ENCODE data around the gene RAB4A. TPM values are rescaled to one million over a fixed set of nuclear protein-coding genes. Genes with fewer than 3 reads are reported as not detected.
A peak's percentile ranks its signal among the peaks of the same experiment; 100 is the strongest.
"Not testable (repeated sequence)": the region's sequence is repeated elsewhere in the genome, so short reads cannot be mapped to it uniquely, and the experiment has no call there.

The RAB4A gene
- polyA plus RNA-seq, 10 donors, result 48.2 to 63.0 (median 55.2) TPM

GRCh38 chr1:229268505-229268904, 2.4 kb upstream of the RAB4A start:
- DNase-seq, result no peak

DNA sequence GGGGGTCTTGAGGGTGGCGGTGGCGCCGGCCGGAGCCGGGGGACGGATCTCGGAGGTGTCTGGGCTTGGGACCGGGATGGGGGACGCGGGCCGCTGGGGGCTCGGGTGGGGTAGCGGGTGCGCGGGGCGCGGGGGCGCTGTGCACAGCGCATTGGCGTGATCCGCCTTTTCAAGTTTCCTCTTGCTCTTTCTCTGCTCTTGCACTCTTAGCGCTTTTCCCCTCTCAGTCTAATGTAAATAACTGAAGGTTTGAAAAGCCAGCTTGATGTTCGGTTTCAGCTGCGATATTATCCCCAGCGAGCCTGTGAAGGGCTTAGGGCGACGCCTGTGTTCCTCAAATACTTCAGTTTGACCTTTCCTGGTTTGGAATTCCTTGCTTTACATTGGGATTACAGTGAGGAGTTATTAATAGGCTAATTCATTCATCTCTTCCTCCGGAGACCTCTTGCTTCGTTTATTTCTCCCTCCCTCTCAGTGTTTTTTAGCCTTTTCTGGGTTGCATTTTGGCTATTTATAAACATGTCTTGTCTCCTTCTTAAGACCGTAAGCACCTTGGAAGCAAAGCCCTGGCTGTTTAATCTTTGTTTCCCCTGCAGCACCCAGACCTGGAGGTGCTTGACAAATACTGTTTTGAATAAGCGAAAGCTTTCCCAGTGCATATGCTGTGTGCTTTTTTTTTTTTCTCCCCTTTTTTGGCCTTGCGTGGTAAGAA, 693 bp downstream of the RAB4A start:
- peak; percentile 18 to 73 (median 52) for DNase-seq

DNA sequence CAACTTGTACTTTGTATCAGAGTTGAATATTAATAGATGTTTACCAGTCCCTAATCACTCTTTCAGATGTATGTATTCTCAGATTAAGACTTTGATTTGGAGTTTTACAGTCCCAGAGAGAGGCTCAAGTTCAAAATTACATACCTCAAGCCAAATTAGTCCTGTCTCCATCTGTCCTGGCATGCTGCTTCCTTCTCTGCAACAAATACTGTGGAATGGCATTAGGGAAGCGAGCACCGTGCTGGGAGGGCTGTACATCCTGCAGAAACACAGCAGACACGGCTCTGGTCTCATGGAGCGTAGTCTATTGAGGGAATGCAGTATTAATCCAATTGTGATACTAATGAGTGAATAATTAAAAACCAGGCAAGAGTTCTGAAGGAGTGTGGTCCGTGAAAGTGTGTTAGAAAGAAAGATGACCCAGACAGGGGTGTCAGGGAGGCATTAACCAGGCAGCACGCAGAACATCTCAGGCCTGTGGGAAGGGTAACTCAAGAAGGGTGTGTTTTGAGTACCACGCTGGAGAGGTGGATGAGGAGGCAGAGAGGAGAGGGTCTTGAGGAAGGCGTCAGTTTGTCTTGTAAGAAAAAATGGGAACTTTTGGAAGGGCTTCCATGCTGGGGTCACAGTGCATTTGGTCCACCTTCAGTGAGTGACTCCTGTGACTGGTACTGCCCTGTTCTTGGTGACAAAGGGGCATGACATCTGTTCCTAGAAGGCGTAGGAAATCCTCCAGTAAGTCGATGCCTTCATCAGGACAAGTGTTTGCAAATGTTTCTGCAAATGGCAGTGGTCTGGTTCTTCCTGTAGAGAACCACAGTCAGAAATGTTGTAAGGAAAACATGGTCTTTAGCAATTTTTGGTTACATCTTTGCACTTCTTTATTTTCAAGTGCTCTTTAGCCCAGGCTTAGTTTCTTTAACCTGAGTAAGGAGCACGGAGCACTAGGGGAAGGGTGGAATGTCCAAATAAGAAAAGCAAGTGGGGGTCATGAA, 1.6 kb downstream of the RAB4A start:
- peak in 1 of 3 donors; percentile 23 for DNase-seq

GRCh38 chr1:229273507-229274232, 2.8 kb downstream of the RAB4A start:
- no peak for DNase-seq

DNA sequence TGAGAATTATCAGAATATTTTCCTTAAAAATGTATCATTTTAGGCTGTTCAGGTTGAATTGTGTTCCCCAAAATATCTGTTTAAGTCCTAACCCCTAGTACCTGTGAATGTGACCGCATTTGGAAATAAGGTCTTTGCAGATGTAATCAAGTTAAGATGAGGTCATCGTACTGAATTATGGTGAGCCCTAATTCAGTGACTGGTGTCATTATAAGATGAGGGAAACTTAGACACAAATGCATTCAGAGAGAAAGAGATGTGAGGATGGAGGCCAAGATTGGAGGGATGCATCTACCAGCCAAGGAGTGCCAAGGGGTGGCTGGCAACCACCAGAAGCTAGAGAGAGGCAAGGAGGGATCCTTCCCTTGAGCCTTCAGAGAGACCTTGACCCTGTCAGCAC, 4.1 kb downstream of the RAB4A start:
- DNase-seq, result no peak

DNA sequence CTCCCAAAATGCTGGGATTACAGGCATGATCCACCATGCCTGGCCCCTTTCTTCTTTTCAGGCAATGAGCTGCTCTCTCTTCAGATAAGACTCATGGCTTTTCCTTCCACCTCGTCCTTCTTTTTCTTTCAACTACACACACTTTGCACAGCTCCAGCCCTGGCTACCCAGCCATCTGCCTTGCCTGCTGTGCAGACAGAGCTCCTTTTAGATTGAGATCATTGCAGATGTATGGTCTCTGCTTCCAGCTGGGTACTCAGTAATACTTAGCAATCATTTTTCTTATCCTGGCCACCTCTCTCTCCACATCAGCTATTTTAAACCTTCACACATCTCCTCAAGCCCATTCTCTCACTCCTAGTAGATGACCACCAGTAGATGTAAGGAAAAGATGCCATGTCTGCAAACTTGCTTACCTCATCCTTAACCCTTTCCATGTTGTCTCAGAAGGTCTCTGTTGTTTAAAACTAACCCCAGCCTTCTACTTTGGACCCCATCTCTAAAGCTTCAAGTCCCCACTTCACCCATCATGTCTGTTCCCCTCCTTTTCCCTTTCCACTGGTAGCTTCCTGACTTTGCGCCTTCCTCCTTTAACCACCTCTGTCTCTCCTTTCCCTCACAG, 7.3 kb downstream of the RAB4A start:
- DNase-seq, result no peak

GRCh38 chr1:229279242-229279641, 8.3 kb downstream of the RAB4A start:
- no peak for DNase-seq

GRCh38 chr1:229280037-229280828, 9.3 kb downstream of the RAB4A start:
- no peak for DNase-seq

- no peak for DNase-seq
Observed at GRCh38 chr1:229280921-229281320, 10.0 kb downstream of the RAB4A start.

GRCh38 chr1:229281339-229281926, 10.5 kb downstream of the RAB4A start:
- DNase-seq, result no peak

DNA sequence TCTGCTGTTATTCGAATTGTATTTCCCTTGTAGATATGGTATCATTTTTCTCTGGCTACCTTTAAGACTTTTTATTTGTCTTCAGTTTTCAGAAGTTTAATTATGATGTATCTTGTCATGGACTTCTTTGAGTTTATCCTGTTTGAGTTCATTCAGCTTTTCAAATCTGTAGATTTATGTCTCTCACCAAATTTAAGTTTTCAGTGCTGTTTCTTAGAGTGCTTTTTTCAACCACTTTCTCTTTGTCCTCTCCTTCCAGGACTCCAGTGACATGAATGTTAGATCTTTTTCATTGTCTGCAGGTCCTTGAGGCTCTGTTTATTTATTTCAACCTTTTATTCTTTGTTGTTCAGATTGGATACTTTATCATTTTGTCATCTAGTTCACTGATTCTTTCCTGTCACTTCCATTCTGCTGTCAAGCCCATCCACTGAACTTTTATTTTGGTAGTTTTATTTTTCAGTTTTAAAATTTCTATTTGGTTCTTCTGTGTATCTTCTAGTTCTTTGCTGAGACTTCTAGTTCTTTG, 11.4 kb downstream of the RAB4A start:
- no peak for DNase-seq

DNA sequence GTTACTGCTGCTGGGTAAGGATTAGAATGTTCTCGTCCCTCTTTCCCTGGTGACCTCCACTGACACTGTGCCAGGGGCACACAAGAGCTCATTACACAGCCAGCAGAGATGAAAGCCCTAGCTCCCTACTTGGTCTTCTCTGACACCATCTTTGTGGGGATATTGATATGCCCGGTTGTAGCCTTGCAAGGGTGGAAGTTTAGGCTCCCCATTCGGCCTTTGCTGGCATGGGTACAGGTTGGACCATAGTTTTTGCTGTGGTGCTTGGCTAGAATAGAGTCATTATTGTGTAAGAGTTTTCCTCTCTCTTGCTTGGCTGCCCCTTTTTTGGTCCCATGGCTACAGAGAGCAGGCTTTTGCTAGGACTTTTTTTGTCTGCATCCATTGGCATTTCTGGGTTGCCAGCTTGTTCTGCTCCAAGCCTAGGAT, 12.3 kb downstream of the RAB4A start:
- no peak for DNase-seq

DNA sequence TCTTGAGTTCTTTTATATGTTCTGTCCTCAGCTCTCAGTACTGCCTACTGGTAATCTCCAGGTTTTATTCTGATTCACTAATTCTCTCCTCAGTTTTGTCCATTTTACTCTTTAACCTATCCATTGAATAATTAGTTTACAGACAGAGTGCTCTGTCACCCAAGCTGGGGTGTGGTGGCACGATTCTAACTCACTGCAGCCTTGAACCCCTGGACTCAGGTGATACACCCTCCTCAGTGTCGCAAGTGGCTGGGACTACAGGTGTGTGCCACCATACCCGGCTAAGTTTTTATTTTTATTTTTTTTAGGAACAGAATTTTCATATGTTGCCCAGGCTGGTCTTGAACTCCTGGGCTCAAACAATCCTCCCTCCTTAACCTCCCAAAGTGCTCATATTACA, 14.0 kb downstream of the RAB4A start:
- no peak for DNase-seq

- DNase-seq, result no peak
Observed at GRCh38 chr1:229285440-229285839, 14.5 kb downstream of the RAB4A start.

DNA sequence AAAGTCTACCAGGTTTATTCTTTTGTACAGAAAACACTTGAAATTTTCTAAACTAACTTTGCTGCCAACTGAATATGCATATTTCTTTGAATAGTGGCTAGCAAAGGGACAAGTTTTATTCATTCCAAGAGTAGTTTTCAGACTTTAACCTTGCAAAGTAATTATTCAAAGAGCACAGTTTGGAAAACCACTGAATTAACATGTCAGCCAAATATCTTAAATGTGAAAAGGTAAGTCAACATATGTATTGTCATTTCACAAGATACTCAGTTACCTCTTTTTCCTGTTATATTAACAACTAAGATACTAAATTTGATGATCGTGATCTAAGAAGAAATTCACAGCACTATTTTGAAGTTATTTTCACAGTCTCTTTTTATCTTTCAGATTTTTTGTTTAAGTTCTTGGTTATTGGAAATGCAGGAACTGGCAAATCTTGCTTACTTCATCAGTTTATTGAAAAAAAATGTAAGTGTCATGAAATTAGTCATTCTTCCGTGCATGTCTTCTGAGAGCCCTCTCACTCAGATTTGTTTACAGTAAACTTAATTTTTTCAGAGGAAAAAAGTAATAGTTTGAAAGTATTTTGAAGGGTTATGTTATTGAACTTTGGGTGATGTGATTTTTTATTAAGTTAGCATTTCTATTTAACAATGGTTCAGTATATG, 15.3 kb downstream of the RAB4A start:
- no peak for DNase-seq

DNA sequence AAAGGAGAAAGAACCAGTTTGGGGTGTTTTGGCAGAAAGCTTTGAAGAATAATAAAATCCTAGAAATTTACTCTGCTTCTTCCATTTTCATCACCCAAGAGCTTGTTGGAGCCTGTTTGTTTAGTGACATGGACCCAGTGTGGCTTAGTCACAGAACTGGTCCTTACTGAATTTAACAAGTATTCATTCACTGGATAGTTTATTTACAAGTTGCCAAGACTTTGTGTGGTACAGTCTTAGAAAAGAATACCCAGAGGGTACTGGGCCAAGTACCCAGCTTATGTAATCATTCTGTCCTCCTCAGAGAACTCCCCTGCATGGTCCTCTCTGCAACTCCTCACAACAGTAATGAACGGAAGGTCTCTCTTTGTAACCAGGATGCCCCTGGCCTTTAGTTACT, 16.4 kb downstream of the RAB4A start:
- no peak for DNase-seq

GRCh38 chr1:229288516-229288915, 17.6 kb downstream of the RAB4A start:
- no peak for DNase-seq

DNA sequence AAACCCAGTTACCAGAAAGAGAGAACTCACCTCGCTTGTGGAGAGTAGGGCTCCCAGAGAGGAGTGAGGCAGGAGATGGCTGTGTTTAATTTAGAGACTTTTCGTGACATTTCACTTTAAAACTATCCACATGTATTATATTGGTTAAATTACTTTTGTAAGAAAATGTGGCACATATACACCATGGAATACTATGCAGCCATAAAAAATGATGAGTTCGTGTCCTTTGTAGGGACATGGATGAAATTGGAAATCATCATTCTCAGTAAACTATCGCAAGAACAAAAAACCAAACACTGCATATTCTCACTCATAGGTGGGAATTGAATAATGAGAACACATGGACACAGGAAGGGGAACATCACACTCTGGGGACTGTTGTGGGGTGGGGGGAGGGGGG, 20.8 kb downstream of the RAB4A start:
- DNase-seq, result not testable (repeated sequence)

- no peak for DNase-seq
Observed at GRCh38 chr1:229293528-229294204, 22.8 kb downstream of the RAB4A start.

All from muscle of back (tissue), 11 donors.